Activated naive CD8-positive, alpha-beta T cell treated with anti-CD3 and anti-CD28 coated beads, Interleukin-2, amount 10 ng/mL, durations not matched to agents 7 days and 5 days (primary cell): ENCODE results near the gene PRR33. TPM values are rescaled to one million over a fixed set of nuclear protein-coding genes. Genes with fewer than 3 reads are reported as not detected.

Experiments
- ATAC-seq: fragments of 150-1000 bp; cut with Tn5 transposase; one replicate; pipeline ENCODE4 v1.10.0; 2021; ENCODE audit warnings: low read depth, moderate library complexity
- POLR2A ChIA-PET: fragments of 350-600 bp; sonication (Branson Sonifier 250); formaldehyde crosslinking; loops from one replicate; lab custom pipeline; 2021; ENCODE audit warnings: antibody characterized with exemption; lab: Charles Lee
- DNase-seq: peaks from one replicate; pipeline ENCODE4 v3.0.0; 2021
- H3K27ac Mint-ChIP-seq: one replicate; pipeline ENCODE4 v1.8.0; 2022; ENCODE audit warnings: mild to moderate bottlenecking, mixed read lengths
- H3K27me3 Mint-ChIP-seq: one replicate; pipeline ENCODE4 v1.8.0; 2022; ENCODE audit warnings: mild to moderate bottlenecking, moderate library complexity, mixed read lengths
- H3K36me3 Mint-ChIP-seq: one replicate; pipeline ENCODE4 v1.8.0; 2021; ENCODE audit warnings: mild to moderate bottlenecking, mixed read lengths
- H3K4me1 Mint-ChIP-seq: one replicate; pipeline ENCODE4 v1.8.0; 2021; ENCODE audit warnings: mixed read lengths
- H3K4me3 Mint-ChIP-seq: one replicate; pipeline ENCODE4 v1.8.0; 2022; ENCODE audit warnings: mild to moderate bottlenecking, moderate library complexity, mixed read lengths
- H3K9me3 Mint-ChIP-seq: one replicate; pipeline ENCODE4 v1.8.0; 2021; ENCODE audit warnings: mixed read lengths
- total RNA-seq, 2 experiments: library from RNA; stranded (reverse); gene quantifications; one replicate each; pipeline ENCODE4 v1.2.3, GENCODE V29; 2021

PRR33 gene
- total RNA-seq, 2 experiments from 2014 or later = not detected

GRCh38 chr11:1896468-1896867 lies 4.8 kb upstream of the PRR33 start:
- ATAC-seq = no peak
- H3K4me3 Mint-ChIP-seq = no peak overlapping the region
- peaks cover 11% of the 10 kb centered on the region for H3K4me1 Mint-ChIP-seq
- no peak overlapping the region for H3K27ac Mint-ChIP-seq
- peaks cover 18% of the 10 kb centered on the region for H3K36me3 Mint-ChIP-seq
- peaks cover 28% of the 10 kb centered on the region for H3K27me3 Mint-ChIP-seq
- H3K9me3 Mint-ChIP-seq = peaks cover 3% of the 10 kb centered on the region
- POLR2A ChIA-PET = no interaction called here
- DNase-seq = no peak

- peaks cover 19% of the 10 kb centered on the region for H3K4me1 Mint-ChIP-seq
- ATAC-seq (no peak), DNase-seq (no peak)
- H3K9me3 Mint-ChIP-seq = peaks cover 3% of the 10 kb centered on the region
- peaks cover 28% of the 10 kb centered on the region for H3K27me3 Mint-ChIP-seq
- no peak overlapping the region for H3K4me3 Mint-ChIP-seq
- POLR2A ChIA-PET = interaction anchor here (0.7 kb wide), 1 partner anchor 173 kb away, joined by 3 read pairs; no protein-coding TSS in a partner anchor
- peaks cover 18% of the 10 kb centered on the region for H3K36me3 Mint-ChIP-seq
- H3K27ac Mint-ChIP-seq = no peak overlapping the region
These were observed 3.1 kb upstream of the PRR33 start for GRCh38 chr11:1894759-1895158.

GRCh38 chr11:1893581-1894359 lies 2.1 kb upstream of the PRR33 start:
- DNase-seq (no peak), ATAC-seq (no peak)
- Mint-ChIP-seq H3K36me3 (peaks cover 22% of the 10 kb centered on the region), H3K4me1 (peaks cover 23% of the 10 kb centered on the region), H3K27me3 (peaks cover 25% of the 10 kb centered on the region), H3K27ac (peak overlapping the region; percentile 57), H3K4me3 (no peak overlapping the region), H3K9me3 (peaks cover 3% of the 10 kb centered on the region)
- POLR2A ChIA-PET = interaction anchor here (0.7 kb wide), 1 partner anchor 172 kb away, joined by 3 read pairs; no protein-coding TSS in a partner anchor

- H3K27me3 Mint-ChIP-seq = peaks cover 19% of the 10 kb centered on the region
- H3K4me3 Mint-ChIP-seq = peak overlapping the region; percentile 42
- no peak overlapping the region for H3K27ac Mint-ChIP-seq
- POLR2A ChIA-PET = interaction anchor here (0.7 to 6.4 kb wide), 2 partner anchors 40 to 96 kb away, joined by 7 to 68 read pairs; partner anchors contain the start of gene LSP1
- H3K4me1 Mint-ChIP-seq = peaks cover 34% of the 10 kb centered on the region
- H3K9me3 Mint-ChIP-seq = peaks cover 3% of the 10 kb centered on the region
- peaks cover 29% of the 10 kb centered on the region for H3K36me3 Mint-ChIP-seq
- DNase-seq (no peak), ATAC-seq (no peak)
These were observed 863 bp upstream of the PRR33 start for GRCh38 chr11:1892558-1892957.

- H3K27ac Mint-ChIP-seq = no peak overlapping the region
- H3K36me3 Mint-ChIP-seq = peaks cover 29% of the 10 kb centered on the region
- H3K4me1 Mint-ChIP-seq = peaks cover 34% of the 10 kb centered on the region
These were observed 421 bp upstream of the PRR33 start for GRCh38 chr11:1892116-1892515.

GRCh38 chr11:1890856-1891830 lies 552 bp downstream of the PRR33 start:
- Mint-ChIP-seq H3K4me1 (peaks cover 34% of the 10 kb centered on the region), H3K9me3 (peaks cover 3% of the 10 kb centered on the region), H3K4me3 (peak overlapping the region; percentile 75), H3K27me3 (peaks cover 5% of the 10 kb centered on the region), H3K27ac (peak overlapping the region; percentile 78), H3K36me3 (peaks cover 32% of the 10 kb centered on the region)
- ATAC-seq (no peak), DNase-seq (peak; percentile 47)
- POLR2A ChIA-PET = interaction anchor here (0.8 to 6.4 kb wide), 5 partner anchors 9 to 39 kb away, joined by 3 to 68 read pairs (median 12); partner anchors contain the start of gene LSP1

More at GRCh38 chr11:1892116-1892515, 421 bp upstream of the PRR33 start:
- H3K4me3 Mint-ChIP-seq = no peak overlapping the region
- POLR2A ChIA-PET = interaction anchor here (0.7 to 6.4 kb wide), 2 partner anchors 40 to 96 kb away, joined by 7 to 68 read pairs; partner anchors contain the start of gene LSP1
- DNase-seq (no peak), ATAC-seq (no peak)
- H3K27me3 Mint-ChIP-seq = peaks cover 15% of the 10 kb centered on the region
- peaks cover 3% of the 10 kb centered on the region for H3K9me3 Mint-ChIP-seq

GRCh38 chr11:1889941-1890855 lies 1.5 kb downstream of the PRR33 start:
- peaks cover 34% of the 10 kb centered on the region for H3K4me1 Mint-ChIP-seq
- ATAC-seq = peak; percentile 15
- peaks cover 3% of the 10 kb centered on the region for H3K9me3 Mint-ChIP-seq
- POLR2A ChIA-PET = interaction anchor here (1.5 to 6.4 kb wide), 4 partner anchors 19 to 38 kb away, joined by 3 to 68 read pairs (median 22); partner anchors contain the start of gene LSP1
- H3K36me3 Mint-ChIP-seq = peaks cover 32% of the 10 kb centered on the region
- H3K4me3 Mint-ChIP-seq = peak overlapping the region; percentile 75
- H3K27ac Mint-ChIP-seq = peak overlapping the region; percentile 78
- H3K27me3 Mint-ChIP-seq = no peaks in the 10 kb centered on the region
- peak; percentile 50 for DNase-seq

GRCh38 chr11:1889224-1889930 lies 2.3 kb downstream of the PRR33 start:
- Mint-ChIP-seq H3K9me3 (peaks cover 3% of the 10 kb centered on the region), H3K4me1 (peaks cover 34% of the 10 kb centered on the region), H3K27me3 (no peaks in the 10 kb centered on the region), H3K36me3 (peaks cover 32% of the 10 kb centered on the region), H3K27ac (peak overlapping the region; percentile 90), H3K4me3 (peak overlapping the region; percentile 76)
- DNase-seq = peak; percentile 85
- ATAC-seq = peak; percentile 85
- POLR2A ChIA-PET = interaction anchor here (0.5 to 6.4 kb wide), 7 partner anchors 28 to 104 kb away, joined by 3 to 68 read pairs (median 4); partner anchors contain the start of gene LSP1

GRCh38 chr11:1888811-1889210 lies 2.9 kb downstream of the PRR33 start:
- peaks cover 32% of the 10 kb centered on the region for H3K36me3 Mint-ChIP-seq
- no peaks in the 10 kb centered on the region for H3K27me3 Mint-ChIP-seq
- peak overlapping the region; percentile 76 for H3K4me3 Mint-ChIP-seq
- DNase-seq (no peak), ATAC-seq (peak; percentile 5)
- peak overlapping the region; percentile 90 for H3K27ac Mint-ChIP-seq
- peaks cover 34% of the 10 kb centered on the region for H3K4me1 Mint-ChIP-seq
- peaks cover 3% of the 10 kb centered on the region for H3K9me3 Mint-ChIP-seq
- POLR2A ChIA-PET = interaction anchor here (0.5 to 6.4 kb wide), 6 partner anchors 29 to 103 kb away, joined by 3 to 68 read pairs (median 4); partner anchors contain the start of gene LSP1

GRCh38 chr11:1888347-1888753 lies 3.3 kb downstream of the PRR33 start:
- H3K4me1 Mint-ChIP-seq = peaks cover 29% of the 10 kb centered on the region
- no peak for ATAC-seq
- no peak for DNase-seq
- peaks cover 3% of the 10 kb centered on the region for H3K9me3 Mint-ChIP-seq
- H3K27ac Mint-ChIP-seq = peak overlapping the region; percentile 90
- no peaks in the 10 kb centered on the region for H3K27me3 Mint-ChIP-seq
- H3K36me3 Mint-ChIP-seq = peaks cover 28% of the 10 kb centered on the region
- POLR2A ChIA-PET = interaction anchor here (0.9 to 6.4 kb wide), 4 partner anchors 29 to 61 kb away, joined by 3 to 68 read pairs (median 17); partner anchors contain the start of gene LSP1
- peak overlapping the region; percentile 76 for H3K4me3 Mint-ChIP-seq
